ENCODE measurements around the gene ZXDC.

ZXDC gene

GRCh38 chr3:126439346-126439967 lies 36.2 kb downstream of the ZXDC start:
- in situ Hi-C loops (cut with MboI; ENCODE audit: low sequenced_read_pairs), result no loop called here

GRCh38 chr3:126438746-126439145 lies 36.9 kb downstream of the ZXDC start:
- in situ Hi-C loops (cut with MboI; ENCODE audit: low sequenced_read_pairs), result no loop called here

- in situ Hi-C loops (cut with MboI; ENCODE audit: low sequenced_read_pairs), result no loop called here
Measured at GRCh38 chr3:126438186-126438585, 37.5 kb downstream of the ZXDC start.

GRCh38 chr3:126436826-126437717 lies 38.6 kb downstream of the ZXDC start:
- in situ Hi-C loops (cut with MboI; ENCODE audit: low sequenced_read_pairs), result no loop called here

- in situ Hi-C loops (cut with MboI; ENCODE audit: low sequenced_read_pairs), result no loop called here
Measured at GRCh38 chr3:126435456-126436315, 40.0 kb downstream of the ZXDC start.

GRCh38 chr3:126434931-126435411 lies 40.7 kb downstream of the ZXDC start:
- in situ Hi-C loops (cut with MboI; ENCODE audit: low sequenced_read_pairs), result no loop called here

- in situ Hi-C loops (cut with MboI; ENCODE audit: low sequenced_read_pairs), result no loop called here
Measured at GRCh38 chr3:126434264-126434590, 41.5 kb downstream of the ZXDC start.

GRCh38 chr3:126433496-126434263 lies 42.0 kb downstream of the ZXDC start:
- in situ Hi-C loops (cut with MboI; ENCODE audit: low sequenced_read_pairs), result no loop called here

- in situ Hi-C loops (cut with MboI; ENCODE audit: low sequenced_read_pairs), result no loop called here
Measured at GRCh38 chr3:126433105-126433430, 42.6 kb downstream of the ZXDC start.

GRCh38 chr3:126432361-126433104 lies 43.2 kb downstream of the ZXDC start:
- in situ Hi-C loops (cut with MboI; ENCODE audit: low sequenced_read_pairs), result no loop called here

- in situ Hi-C loops (cut with MboI; ENCODE audit: low sequenced_read_pairs), result no loop called here
Measured at GRCh38 chr3:126431103-126431534, 44.6 kb downstream of the ZXDC start.

- in situ Hi-C loops (cut with MboI; ENCODE audit: low sequenced_read_pairs), result no loop called here
Measured at GRCh38 chr3:126424751-126425150, 50.9 kb downstream of the ZXDC start.

GRCh38 chr3:126424039-126424717 lies 51.5 kb downstream of the ZXDC start:
- in situ Hi-C loops (cut with MboI; ENCODE audit: low sequenced_read_pairs), result no loop called here

GRCh38 chr3:126423191-126424038 lies 52.3 kb downstream of the ZXDC start:
- in situ Hi-C loops (cut with MboI; ENCODE audit: low sequenced_read_pairs), result no loop called here

GRCh38 chr3:126422571-126423091 lies 53.1 kb downstream of the ZXDC start:
- in situ Hi-C loops (cut with MboI; ENCODE audit: low sequenced_read_pairs), result no loop called here

- in situ Hi-C loops (cut with MboI; ENCODE audit: low sequenced_read_pairs), result no loop called here
Measured at GRCh38 chr3:126422121-126422520, 53.6 kb downstream of the ZXDC start.

GRCh38 chr3:126421573-126422119 lies 54.0 kb downstream of the ZXDC start:
- in situ Hi-C loops (cut with MboI; ENCODE audit: low sequenced_read_pairs), result no loop called here

All from hTERT RPE-1 (cell line).